Measurements from ENCODE around the gene ZFAND3. TPM values are rescaled to one million over a fixed set of nuclear protein-coding genes. Genes with fewer than 3 reads are reported as not detected.

Gene ZFAND3
- total RNA-seq, 1 experiment from 2014 or later = 107 TPM

DNA sequence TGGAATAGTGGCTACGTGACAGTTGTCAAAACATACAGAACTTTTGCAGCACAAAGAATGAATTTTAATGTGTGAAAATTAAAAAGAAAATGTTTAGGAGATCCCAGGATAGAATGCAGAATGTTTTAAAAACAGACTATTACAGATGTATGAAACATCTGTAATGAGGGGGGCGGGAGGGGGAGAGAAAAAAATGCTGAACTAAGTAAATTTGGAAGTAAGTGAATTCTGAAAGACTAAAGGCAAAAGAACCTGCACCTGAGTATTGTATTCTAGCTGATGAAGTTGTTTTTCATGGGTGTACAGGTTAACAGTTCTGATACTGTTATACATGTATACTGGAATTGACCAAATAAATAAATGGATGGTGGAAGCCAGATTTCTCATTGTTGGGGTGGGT lies 178.8 kb downstream of the ZFAND3 start:
- no peaks in the 10 kb centered on the region for H3K9me3 Mint-ChIP-seq (ENCODE audit: unreplicated experiment)
- Histone ChIP-seq H3K27me3 (replicated peaks; ENCODE audit: control insufficient read depth, insufficient read depth, low read length) (no peaks in the 10 kb centered on the region), H3K4me1 (no peaks in the 10 kb centered on the region), H3K4me3 (ENCODE audit: low read depth, low read length) (no peak overlapping the region), H3K9me3 (no peaks in the 10 kb centered on the region), H3K36me3 (ENCODE audit: control insufficient read depth, insufficient read depth, low read length) (no peaks in the 10 kb centered on the region)
- ChIA-PET CTCF (no interaction called here), POLR2A (no interaction called here)
- H3K27ac Mint-ChIP-seq (ENCODE audit: unreplicated experiment) = no peak overlapping the region
- TF ChIP-seq, protein P1, sequence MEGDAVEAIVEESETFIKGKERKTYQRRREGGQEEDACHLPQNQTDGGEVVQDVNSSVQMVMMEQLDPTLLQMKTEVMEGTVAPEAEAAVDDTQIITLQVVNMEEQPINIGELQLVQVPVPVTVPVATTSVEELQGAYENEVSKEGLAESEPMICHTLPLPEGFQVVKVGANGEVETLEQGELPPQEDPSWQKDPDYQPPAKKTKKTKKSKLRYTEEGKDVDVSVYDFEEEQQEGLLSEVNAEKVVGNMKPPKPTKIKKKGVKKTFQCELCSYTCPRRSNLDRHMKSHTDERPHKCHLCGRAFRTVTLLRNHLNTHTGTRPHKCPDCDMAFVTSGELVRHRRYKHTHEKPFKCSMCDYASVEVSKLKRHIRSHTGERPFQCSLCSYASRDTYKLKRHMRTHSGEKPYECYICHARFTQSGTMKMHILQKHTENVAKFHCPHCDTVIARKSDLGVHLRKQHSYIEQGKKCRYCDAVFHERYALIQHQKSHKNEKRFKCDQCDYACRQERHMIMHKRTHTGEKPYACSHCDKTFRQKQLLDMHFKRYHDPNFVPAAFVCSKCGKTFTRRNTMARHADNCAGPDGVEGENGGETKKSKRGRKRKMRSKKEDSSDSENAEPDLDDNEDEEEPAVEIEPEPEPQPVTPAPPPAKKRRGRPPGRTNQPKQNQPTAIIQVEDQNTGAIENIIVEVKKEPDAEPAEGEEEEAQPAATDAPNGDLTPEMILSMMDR (IDR thresholded peaks at IDR 0.05; ENCODE audit: insufficient read depth in 1 of 2, low read depth in 1 of 2, low read length in 1 of 2, severe bottlenecking in 1 of 2, unreplicated experiment in 1 of 2) = no peak
- H3K4me1 Mint-ChIP-seq (ENCODE audit: low read depth, unreplicated experiment) = no peaks in the 10 kb centered on the region
- DNase-seq = no peak
- no peaks in the 10 kb centered on the region for H3K36me3 Mint-ChIP-seq (ENCODE audit: insufficient read depth, unreplicated experiment)
- intact Hi-C loops (cut with micrococcal nuclease; ENCODE audit: unreplicated experiment) = no loop called here
- no TSS peak for BruUV-seq (replicated peaks)
- H3K27me3 Mint-ChIP-seq (ENCODE audit: insufficient read depth, unreplicated experiment) = no peaks in the 10 kb centered on the region
- no peak overlapping the region for H3K4me3 Mint-ChIP-seq (ENCODE audit: unreplicated experiment)

DNA sequence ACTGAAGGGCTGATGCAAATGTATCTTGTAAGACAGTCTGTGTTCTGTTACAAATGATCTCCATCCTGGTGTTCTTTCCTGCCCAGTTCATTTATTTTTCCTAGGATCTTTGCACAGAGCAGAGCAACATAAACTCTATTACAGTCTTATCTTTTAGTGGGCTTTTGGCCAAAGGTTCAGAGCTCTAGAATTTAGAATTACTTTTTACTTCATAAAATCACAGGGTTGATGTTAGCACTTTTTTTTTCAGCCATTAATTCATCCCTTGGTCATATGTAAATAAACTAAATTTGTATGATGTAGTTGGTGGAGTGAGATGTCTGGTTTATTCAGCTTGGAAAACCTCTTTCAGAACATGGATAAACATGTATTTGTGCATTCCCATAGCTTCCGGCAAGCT lies 181.9 kb downstream of the ZFAND3 start:
- H3K36me3 ChIP-seq (ENCODE audit: control insufficient read depth, insufficient read depth, low read length) = no peaks in the 10 kb centered on the region
- no TSS peak for BruUV-seq (replicated peaks)
- POLR2A ChIA-PET = no interaction called here
- no peak overlapping the region for H3K4me3 Mint-ChIP-seq (ENCODE audit: unreplicated experiment)
- no peaks in the 10 kb centered on the region for H3K4me1 Mint-ChIP-seq (ENCODE audit: low read depth, unreplicated experiment)
- no peak overlapping the region for H3K4me3 ChIP-seq (ENCODE audit: low read depth, low read length)
- H3K9me3 Mint-ChIP-seq (ENCODE audit: unreplicated experiment) = no peaks in the 10 kb centered on the region
- intact Hi-C loops (cut with micrococcal nuclease; ENCODE audit: unreplicated experiment) = no loop called here
- H3K27me3 Mint-ChIP-seq (ENCODE audit: insufficient read depth, unreplicated experiment) = no peaks in the 10 kb centered on the region
- no peak overlapping the region for H3K27ac Mint-ChIP-seq (ENCODE audit: unreplicated experiment)
- CTCF ChIA-PET = no interaction called here
- H3K27me3 ChIP-seq (replicated peaks; ENCODE audit: control insufficient read depth, insufficient read depth, low read length) = no peaks in the 10 kb centered on the region
- H3K4me1 ChIP-seq = no peaks in the 10 kb centered on the region
- no peaks in the 10 kb centered on the region for H3K36me3 Mint-ChIP-seq (ENCODE audit: insufficient read depth, unreplicated experiment)
- no peak for DNase-seq
- no peaks in the 10 kb centered on the region for H3K9me3 ChIP-seq
- TF ChIP-seq, protein P1 (IDR thresholded peaks at IDR 0.05; ENCODE audit: insufficient read depth in 1 of 2, low read depth in 1 of 2, low read length in 1 of 2, severe bottlenecking in 1 of 2, unreplicated experiment in 1 of 2) = no peak

GRCh38 chr6:38004908-38005307 lies 185.4 kb downstream of the ZFAND3 start:
- no peaks in the 10 kb centered on the region for H3K9me3 ChIP-seq
- Mint-ChIP-seq H3K27ac (ENCODE audit: unreplicated experiment) (no peak overlapping the region), H3K36me3 (ENCODE audit: insufficient read depth, unreplicated experiment) (no peaks in the 10 kb centered on the region), H3K27me3 (ENCODE audit: insufficient read depth, unreplicated experiment) (no peaks in the 10 kb centered on the region), H3K4me1 (ENCODE audit: low read depth, unreplicated experiment) (no peaks in the 10 kb centered on the region), H3K9me3 (ENCODE audit: unreplicated experiment) (no peaks in the 10 kb centered on the region), H3K4me3 (ENCODE audit: unreplicated experiment) (no peak overlapping the region)
- no peak overlapping the region for H3K4me3 ChIP-seq (ENCODE audit: low read depth, low read length)
- no peaks in the 10 kb centered on the region for H3K36me3 ChIP-seq (ENCODE audit: control insufficient read depth, insufficient read depth, low read length)
- POLR2A ChIA-PET = no interaction called here
- no peaks in the 10 kb centered on the region for H3K27me3 ChIP-seq (replicated peaks; ENCODE audit: control insufficient read depth, insufficient read depth, low read length)
- intact Hi-C loops (cut with micrococcal nuclease; ENCODE audit: unreplicated experiment) = no loop called here
- no peaks in the 10 kb centered on the region for H3K4me1 ChIP-seq
- CTCF ChIA-PET = no interaction called here
- TF ChIP-seq, protein P1 (IDR thresholded peaks at IDR 0.05; ENCODE audit: insufficient read depth in 1 of 2, low read depth in 1 of 2, low read length in 1 of 2, severe bottlenecking in 1 of 2, unreplicated experiment in 1 of 2) = no peak
- BruUV-seq (replicated peaks) = no TSS peak
- no peak for DNase-seq

All from Caco-2 (cell line).